GM12873 (cell line): Measurements from ENCODE around the gene OR9A2.
A peak's percentile ranks its signal among the peaks of the same experiment; 100 is the strongest.

Experiments used
- TF ChIP-seq, protein P1 (sequence below): IDR thresholded peaks from 2 replicates; pipeline ENCODE4 v1.5.1; 2012; ENCODE audit warnings: low read depth, mild to moderate bottlenecking, moderate library complexity, low read length, control low read depth; ENCODE audit not compliant: insufficient read depth; ENCODE audit errors: missing control alignments

OR9A2 gene

DNA sequence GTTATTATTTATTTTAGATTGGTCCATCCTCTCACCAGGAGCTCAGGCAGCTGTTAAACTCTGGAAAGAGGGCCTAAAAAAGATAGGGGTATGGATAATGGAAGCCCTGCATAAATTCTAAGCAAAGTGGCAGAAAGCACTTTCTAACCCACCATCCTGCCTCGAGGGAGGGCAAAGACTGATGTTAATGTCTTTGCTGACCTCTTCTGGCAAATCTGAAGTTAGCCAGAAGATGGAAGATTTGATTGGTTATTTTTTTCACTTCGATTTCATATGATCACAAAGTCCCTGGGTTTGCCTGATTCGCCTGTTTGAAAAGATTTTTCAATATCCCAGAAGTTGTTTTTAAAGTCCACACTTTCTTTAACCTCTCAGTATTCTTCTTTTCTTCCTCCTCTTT is 24.8 kb downstream of the OR9A2 start:
- TF ChIP-seq, protein P1, sequence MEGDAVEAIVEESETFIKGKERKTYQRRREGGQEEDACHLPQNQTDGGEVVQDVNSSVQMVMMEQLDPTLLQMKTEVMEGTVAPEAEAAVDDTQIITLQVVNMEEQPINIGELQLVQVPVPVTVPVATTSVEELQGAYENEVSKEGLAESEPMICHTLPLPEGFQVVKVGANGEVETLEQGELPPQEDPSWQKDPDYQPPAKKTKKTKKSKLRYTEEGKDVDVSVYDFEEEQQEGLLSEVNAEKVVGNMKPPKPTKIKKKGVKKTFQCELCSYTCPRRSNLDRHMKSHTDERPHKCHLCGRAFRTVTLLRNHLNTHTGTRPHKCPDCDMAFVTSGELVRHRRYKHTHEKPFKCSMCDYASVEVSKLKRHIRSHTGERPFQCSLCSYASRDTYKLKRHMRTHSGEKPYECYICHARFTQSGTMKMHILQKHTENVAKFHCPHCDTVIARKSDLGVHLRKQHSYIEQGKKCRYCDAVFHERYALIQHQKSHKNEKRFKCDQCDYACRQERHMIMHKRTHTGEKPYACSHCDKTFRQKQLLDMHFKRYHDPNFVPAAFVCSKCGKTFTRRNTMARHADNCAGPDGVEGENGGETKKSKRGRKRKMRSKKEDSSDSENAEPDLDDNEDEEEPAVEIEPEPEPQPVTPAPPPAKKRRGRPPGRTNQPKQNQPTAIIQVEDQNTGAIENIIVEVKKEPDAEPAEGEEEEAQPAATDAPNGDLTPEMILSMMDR: peak; percentile 28

DNA sequence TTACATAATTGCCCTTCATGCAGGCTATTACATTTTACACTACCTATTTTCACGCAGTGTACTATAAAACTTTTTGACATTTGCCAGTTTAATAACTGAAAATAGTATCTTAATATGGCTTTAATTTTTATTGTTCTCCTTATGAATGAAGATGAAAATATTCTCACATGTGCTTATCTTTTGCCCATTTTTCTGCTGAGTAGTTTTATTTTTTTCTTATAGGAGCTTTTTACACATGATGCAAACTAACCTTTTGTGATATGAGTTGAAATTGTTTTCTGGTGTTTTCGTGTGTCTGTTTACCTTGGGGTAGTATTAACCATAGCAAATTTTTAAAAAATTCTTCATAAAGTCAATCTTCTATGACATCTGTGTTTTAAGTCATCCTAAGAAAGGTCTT is 26.3 kb downstream of the OR9A2 start:
- TF ChIP-seq, protein P1: no peak

GRCh38 chr7:142999793-143000192 is 27.1 kb downstream of the OR9A2 start:
- TF ChIP-seq, protein P1: no peak

- TF ChIP-seq, protein P1: no peak
Observed at GRCh38 chr7:142998966-142999365, 28.0 kb downstream of the OR9A2 start.

DNA sequence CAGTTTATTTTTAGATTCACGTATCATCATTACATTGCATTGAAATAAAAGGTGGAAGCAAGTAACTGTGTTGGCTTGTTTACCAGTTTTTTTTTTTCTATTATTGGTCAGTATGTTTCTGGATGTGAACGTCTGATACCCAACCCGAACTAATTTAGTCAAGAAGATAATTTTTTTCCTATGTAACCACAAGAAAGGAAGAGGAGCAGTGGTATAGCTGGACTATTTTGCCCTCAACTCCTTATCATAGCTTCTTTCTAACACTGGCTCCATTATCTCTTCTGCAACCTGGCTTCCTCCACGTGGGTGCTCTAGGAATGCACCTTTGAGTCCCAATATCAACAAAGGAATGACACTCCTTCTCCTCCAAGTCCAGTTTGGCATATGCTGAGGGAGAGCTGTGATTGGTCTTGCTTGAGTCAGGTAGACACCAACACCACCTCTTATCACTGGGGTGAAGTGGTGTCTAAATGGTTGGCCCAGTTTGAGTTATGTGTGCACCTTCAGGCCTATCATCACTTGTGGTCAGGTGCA is 29.4 kb downstream of the OR9A2 start:
- TF ChIP-seq, protein P1: no peak

- TF ChIP-seq, protein P1: no peak
Observed at GRCh38 chr7:142992427-142992826, 34.5 kb downstream of the OR9A2 start.

DNA sequence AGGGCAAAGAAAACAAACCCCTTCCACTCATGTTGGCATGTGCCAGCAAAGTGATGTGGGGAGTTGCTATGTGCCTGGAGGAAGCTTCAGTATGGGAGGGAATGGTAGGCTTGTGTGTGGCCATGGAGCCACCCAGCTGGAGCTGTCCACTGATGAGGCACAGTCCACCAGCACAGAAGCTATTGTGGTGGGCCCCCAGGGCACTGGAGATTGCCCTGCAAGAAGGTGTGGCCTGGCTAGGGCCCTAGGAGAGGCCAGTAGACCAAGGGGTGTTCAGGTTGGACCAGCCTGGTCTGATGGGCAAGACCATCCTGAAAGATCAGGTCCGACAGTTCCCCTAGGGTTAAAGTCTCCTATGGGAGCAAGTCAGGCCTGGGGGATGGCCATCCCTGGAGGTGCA is 42.6 kb downstream of the OR9A2 start:
- TF ChIP-seq, protein P1: no peak
